Measurements from ENCODE around the gene NXPH2.
"Not testable (repeated sequence)": the region's sequence is repeated elsewhere in the genome, so short reads cannot be mapped to it uniquely, and the experiment has no call there.

NXPH2 gene

GRCh38 chr2:138708682-138709241, 71.4 kb downstream of the NXPH2 start:
- no peak for DNase-seq

DNA sequence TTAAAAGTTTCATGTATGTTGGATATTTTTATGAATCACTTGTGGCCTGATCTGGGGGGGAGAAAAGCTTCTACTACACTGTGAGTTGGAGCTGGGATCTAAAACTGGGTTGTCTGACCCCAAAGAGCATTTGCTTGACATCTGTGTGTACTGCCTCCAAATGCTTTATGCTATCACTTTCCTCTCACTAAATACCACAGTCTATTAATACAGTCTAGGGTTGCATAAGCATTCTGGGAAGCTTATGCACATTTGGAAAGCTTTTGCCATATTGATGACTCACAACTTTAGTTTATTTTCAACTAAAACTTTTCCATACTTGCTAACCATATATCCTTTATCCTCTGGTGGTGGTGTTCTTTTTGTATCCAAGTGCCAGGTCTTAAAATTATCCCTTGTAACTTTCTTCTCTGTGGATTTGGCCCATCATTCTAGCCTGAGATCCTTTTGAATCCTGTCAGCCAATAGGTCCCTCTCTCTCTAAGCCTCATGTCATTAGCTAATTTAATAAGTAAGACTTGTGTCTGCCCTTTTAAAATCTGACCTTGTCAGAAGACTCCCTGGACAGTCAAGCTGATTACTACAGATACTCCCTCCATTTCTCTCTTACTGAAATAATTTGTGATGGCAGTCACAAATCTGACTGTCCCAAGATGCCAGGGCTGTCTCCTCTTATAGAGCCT, 72.7 kb downstream of the NXPH2 start:
- DNase-seq: no peak

DNA sequence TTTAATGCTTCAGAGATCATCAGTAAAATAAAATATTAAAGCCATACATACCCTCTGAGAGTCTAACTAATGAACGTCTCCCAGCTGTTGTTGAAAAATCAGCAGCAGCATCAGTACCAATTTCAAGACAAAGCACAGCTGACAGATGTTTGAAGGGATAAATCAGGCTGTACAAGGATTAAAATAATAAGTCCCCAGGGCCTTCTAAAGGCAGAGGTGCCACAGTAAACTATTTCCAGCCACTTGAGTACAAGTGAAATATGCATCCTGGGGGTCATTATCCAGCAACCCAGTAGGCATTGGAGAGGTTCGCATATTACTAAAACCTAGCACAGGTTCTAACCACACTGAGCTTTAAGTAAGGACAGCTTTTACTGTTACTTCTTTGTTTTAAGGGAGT, 76.9 kb downstream of the NXPH2 start:
- no peak for DNase-seq

DNA sequence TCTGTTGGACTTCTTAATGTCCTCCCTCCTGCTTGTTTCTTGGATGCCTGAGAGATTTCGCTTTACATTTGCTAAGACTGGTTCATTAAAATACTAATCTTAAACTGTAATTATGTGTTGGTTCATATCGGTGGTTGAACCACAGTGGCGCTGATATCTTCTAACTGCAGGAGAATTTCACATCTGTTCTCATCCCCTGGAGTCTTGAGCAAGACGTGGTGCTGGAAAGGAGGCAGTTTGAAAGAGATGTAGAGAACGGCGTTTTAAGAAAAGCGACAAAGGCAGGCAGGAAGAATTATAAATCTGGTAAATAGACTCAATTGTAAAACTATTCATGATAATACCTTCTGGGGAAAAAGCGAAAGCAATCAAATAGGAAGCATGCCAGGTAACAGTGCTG, 79.5 kb downstream of the NXPH2 start:
- no peak for DNase-seq

- no peak for DNase-seq
Observed at GRCh38 chr2:138699421-138699820, 80.8 kb downstream of the NXPH2 start.

DNA sequence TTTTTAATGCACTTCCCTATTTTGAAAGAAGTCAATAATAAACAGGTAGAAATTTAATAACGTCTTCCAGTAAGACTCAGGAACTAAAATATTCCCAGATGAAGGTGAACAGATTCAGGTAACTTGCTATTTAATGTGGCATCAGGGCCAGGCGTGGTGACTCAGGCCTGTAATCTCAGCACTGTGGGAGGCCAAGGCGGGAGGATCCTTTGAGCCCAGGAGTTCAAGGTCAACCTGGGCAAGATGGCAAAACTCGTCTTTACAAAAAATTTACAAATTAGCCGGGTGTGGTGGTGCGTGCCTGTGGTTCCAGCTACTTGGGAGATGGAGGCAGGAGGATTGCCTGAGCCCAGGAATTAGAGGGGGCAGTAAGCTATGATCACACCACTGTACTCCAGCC, 81.8 kb downstream of the NXPH2 start:
- DNase-seq: no peak

DNA sequence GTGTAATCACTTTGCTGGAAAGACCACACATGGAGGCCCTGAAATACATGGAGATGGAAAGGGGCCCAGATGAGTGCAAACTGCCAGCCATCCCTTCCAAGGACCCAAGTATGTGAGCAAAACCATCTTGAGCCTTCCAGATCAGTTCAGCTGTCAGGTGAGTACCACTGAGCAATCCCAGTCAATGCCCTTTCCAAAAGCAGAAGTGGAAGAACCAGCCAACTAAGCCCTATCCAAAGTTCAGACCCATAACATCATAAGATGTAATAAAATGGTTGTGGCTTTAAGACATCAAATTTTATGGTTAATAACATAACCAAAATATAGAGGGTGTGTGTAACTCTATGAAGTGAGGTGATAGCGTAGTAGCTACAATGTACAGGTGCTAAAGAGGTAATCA, 88.5 kb downstream of the NXPH2 start:
- DNase-seq: no peak

DNA sequence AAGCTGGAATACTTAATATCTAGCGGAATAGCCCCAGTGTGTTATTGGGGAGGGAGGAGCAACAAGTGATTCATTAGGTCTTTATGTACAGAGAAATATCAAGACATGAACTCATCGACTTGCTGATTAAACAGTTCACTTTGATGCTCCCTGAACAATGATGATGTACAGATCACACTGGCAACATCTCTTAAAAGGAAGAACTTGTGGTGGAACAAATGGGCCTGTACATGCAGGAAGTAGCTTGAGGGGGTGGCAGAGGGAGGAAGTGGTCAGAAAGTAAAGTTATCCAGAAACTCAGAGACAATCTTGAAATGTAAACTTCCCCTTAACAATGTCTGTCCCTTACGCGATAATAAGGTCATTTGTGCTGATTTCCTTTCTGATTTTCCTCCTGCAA, 90.5 kb downstream of the NXPH2 start:
- no peak for DNase-seq

DNA sequence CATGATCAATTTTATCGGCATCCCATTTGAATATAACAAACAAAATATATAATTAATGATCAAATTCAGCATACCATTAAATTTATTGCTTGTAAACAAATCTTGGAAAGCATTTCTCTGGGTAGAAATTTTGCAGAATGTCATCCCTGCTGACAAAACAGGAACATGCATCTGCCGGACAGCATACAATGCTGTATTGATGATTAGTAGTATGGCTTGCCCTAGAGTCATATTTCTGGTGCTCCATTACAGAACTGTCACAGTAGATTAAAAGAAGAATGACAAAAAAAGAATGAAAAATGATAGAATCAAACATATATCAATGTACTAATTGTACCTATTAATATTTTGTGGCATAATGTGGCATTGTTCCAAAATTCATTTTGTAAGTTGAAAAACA, 98.0 kb downstream of the NXPH2 start:
- no peak for DNase-seq

DNA sequence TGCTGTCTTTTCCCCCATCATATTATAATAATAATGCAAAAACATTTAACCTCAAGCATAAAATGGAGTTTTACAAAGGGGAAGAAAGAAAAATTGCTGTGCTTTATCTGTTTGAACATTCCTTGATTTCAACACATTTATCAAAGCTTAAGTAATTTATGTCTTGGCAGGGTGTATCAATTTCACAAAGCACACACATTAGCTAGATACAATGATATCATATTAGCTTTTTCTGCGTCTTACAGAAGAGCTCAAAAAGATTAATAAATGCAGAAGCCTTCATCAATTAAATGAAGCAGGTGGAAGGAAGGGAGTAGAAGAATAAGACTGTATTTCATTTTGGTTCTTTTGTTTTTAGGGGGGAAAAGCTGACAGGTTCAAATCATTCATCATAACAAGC, 103.0 kb downstream of the NXPH2 start:
- no peak for DNase-seq

DNA sequence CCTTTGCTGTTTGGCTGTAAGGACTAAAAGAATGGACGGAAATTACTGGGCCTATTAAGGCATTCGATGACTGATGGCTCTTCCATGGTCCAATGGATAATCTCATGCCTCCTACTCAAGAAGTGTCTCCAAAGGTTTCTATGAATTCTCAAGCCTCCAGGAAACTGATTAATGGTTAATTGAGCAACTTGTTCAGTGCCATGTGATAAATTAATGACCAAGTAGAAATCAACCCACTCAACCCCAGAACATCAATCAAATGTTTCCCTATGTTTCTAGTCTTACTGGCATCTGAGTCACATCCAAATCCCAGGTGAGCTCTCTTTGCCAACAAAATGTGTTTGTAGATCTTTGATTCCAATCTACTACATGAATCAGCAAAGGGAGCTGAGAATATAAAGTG, 103.6 kb downstream of the NXPH2 start:
- DNase-seq: no peak

GRCh38 chr2:138671566-138671965, 108.6 kb downstream of the NXPH2 start:
- no peak for DNase-seq

DNA sequence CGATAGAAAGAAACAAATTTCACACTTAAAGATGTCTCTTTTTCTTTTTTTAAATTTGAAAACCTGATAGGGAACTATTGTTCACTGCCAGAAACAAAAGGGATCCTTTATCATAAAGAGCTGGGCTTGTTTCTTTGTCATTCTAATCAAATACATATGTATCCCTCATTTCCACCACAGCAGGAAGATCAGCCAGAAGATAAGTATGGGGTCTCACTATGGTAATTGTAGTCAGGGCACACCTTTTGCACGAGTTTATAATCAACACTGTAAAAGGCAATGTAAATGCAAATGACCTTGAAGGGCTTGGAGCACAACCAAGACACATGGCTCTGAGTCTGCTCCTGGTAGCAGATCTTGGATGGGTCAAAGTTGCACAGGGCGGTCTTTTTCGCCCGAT, 109.5 kb downstream of the NXPH2 start:
- DNase-seq: no peak

DNA sequence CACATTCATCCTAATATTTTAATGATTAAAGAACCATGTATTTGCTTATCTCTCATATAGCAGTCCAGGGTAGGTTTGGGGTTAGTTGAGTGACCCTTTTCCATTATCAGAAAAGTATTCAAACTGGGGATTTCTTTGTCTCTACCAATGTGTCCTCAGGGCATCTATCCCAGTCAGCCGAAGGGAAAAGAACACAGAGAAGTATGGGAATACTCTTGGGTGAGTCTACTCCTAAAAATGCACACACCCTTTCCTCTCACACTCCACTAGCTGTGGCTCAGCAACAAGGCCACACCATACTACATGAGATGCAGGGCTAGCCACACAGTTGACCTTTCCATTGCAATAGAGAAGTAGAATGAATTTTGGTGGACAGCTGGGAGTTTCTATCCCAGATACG, 114.3 kb downstream of the NXPH2 start:
- DNase-seq: no peak

DNA sequence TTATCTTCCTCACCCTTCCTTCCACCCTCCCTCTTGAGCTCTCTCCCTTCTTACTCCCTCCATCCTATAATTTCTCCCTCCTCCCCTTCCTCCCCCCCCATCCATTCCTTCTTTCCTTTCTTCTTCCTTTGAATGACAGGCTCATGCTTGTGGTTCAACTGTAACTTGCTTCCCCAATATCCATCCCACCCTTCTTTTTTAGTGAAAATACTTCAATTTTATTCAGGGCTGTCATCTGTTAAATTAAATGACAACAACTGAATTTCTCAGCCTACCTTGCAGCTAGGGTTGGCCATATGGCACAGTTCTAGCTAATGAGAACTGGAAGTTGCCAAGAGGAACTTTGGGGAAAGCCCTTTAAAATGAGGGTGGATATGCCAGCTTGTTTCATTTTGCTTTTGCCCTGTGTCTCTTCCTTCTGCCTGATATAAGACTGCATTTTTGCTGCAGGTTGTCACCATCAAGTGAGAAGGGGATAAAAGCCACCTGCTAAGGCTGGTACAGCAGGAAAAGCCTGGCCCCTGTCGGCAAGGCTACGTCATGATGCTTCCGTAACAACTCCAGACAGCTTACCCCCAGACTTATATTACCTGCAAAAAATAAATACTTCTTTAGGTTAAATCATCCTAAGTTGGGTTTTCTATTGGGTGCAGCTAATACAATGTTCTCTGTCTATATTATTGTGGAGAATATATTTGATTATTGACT, 121.8 kb downstream of the NXPH2 start:
- DNase-seq: no peak

DNA sequence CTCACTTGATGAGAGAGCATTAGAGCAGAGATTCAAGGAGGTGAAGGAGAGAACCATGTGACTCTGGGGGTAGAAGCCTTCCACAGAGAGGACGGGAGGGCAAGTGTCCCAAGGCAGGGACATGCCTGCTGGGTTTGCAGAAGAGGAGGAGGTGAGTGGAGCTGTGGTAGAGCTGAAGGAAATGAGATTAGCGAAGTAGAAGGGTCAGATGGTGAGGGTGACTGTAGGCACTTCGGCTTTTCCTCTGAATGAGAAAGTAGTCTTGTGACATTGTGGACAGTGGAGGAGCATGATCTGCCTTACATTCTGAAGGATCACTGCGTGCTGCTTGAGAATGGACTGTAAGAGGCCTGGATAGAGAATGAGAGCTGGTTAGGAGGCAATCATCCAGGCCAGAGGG, 126.0 kb downstream of the NXPH2 start:
- no peak for DNase-seq

DNA sequence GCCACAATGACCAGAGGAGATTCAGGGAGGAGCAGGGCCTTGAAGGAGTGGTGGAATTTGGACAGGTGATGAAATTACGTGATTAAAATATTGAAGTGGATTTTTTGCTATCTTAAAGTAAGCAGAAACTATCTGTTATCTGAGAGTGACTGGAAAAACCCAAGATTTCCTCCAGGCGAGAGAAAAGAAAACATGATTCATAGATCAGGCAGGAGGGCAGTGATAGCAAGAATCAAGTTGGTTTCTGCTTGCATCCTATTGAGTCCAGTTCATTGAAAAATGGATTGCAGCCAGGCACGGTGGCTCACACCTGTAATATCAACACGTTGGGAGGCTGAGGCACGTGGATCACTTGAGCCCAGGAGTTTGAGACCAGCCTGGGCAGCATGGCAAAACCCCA, 127.8 kb downstream of the NXPH2 start:
- no peak for DNase-seq

DNA sequence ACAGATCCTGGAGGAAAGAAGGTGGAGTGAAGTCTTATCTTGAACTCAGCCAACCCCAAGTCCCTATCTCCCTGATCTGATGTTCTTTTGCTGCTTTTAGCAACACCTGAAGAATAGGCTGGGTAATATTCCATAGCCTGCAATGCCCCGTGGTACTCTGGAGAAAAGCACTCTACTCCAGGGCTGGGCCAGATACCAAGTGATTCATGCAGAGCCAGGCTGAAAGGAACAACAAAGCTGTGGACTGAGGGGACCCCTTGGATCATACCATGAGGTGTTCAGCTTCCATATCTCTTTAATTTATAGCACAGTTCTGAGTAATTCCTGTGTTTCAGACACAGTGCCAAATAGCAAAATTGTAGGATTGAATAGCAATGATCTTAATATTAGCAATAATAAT, 130.6 kb downstream of the NXPH2 start:
- DNase-seq: no peak

DNA sequence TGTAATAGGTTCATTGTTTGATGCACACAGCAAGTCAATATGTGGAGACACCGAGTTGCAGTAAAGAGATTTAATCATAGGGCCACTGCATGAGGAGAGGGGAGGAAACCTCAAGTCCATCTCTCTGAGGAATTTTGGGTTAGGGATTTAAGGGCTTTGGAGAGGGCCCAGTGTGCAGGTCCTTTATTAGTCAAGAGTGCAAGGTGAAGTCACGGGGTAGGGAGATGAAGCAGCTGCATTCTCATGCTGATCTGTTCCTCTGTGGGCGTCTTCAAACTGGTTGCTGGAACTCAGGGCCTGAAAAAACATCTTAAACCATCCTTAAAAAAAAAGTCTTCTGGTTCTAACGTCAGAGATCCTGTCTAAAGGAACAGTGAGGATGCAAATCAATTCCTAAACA, 131.6 kb downstream of the NXPH2 start:
- DNase-seq: no peak

GRCh38 chr2:138644776-138645175, 135.4 kb downstream of the NXPH2 start:
- not testable (repeated sequence) for DNase-seq

- no peak for DNase-seq
Observed at GRCh38 chr2:138640921-138641676, 139.1 kb downstream of the NXPH2 start.

DNA sequence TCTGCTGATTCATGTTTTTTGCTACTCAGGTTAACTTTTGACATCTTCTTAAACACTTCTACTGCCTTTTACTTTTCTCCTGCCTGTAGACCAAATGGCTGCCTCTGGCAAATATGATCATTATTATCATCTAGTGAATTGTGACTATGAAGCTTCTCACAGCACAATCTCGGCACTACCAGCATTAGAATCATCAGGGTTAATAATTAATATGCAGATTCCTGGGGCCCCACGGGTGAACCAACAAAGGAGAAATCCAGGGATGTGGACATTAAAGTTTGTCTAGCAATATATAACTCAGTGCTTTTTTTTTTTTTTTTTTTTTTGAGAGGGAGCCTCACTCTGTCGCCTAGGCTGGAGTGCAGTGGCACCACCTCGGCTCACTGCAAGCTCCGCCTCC, 142.5 kb downstream of the NXPH2 start:
- no peak for DNase-seq

DNA sequence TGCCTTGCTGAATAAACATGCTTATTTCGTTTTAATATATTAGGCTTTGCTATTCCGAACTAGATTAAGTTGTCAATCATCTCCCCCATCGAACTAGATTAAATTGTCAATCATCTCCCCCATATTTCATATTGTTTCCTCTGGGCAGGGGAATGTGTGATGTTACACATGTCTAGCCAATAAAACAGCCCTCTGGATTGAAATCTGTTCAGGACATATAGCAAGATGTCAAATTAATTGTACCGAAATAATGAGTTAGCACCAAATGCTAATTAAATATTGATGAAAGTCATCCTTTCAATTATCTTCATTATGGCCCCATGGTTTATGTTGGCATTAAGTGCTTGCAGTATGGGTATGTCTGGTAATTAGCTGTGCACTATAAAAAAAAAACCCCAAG, 143.1 kb downstream of the NXPH2 start:
- DNase-seq: no peak

GRCh38 chr2:138633049-138633448, 147.1 kb downstream of the NXPH2 start:
- no peak for DNase-seq

Measured in stimulated activated naive CD4-positive, alpha-beta T cell treated with Interleukin-2 at 50 U/mL for 16 hours (primary cell).